Neural progenitor cell (in vitro differentiated cells): ENCODE measurements around the gene TCEAL1.

Source experiments
- CTCF ChIP-seq: fragments of 200-600 bp; sonication (generic); IDR thresholded peaks from 2 replicates; pipeline ENCODE4 v1.5.1; 2017; ENCODE audit warnings: antibody characterized with exemption, mild to moderate bottlenecking
- EZH2 ChIP-seq: fragments of 200-600 bp; sonication (generic); IDR thresholded peaks from 2 replicates; pipeline ENCODE4 v1.6.1; 2017; ENCODE audit warnings: antibody characterized with exemption, mild to moderate bottlenecking, moderate library complexity
- EZH2phosphoT487 ChIP-seq: fragments of 200-600 bp; sonication (generic); IDR thresholded peaks from 2 replicates; pipeline ENCODE4 v1.6.1; 2017; ENCODE audit warnings: antibody characterized with exemption

GRCh38 chrX:103678199-103678993 is 49.6 kb downstream of the TCEAL1 start:
- TF ChIP-seq CTCF: no peak
- TF ChIP-seq EZH2: no peak
- TF ChIP-seq EZH2phosphoT487: no peak
